ENCODE measurements around the gene OR5AP2.

OR5AP2 gene

DNA sequence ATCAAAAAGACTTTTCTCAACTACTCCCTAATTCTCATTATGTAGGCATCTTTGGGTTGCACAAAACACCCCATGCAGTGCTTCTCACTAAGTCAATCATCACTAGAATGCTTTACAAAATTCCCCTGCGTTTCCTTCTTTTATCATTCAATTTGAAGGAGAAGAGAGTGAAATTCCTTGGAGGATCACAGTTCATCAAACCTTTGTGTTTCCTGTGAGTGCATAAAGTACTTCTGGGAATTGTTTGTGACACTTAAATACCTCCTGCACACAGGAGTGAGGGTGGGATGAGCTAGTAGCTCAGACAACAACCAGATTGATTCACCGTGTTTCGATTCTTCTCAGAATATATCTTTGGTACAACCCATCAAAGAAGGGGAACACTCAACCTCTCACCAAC lies 17.5 kb upstream of the OR5AP2 start:
- Histone ChIP-seq H3K27ac (ENCODE audit: poor library complexity, severe bottlenecking) (no peak overlapping the region), H3K4me1 (ENCODE audit: insufficient read depth, poor library complexity, severe bottlenecking) (no peaks in the 10 kb centered on the region), H3K27me3 (ENCODE audit: insufficient read depth, poor library complexity, severe bottlenecking) (no peaks in the 10 kb centered on the region), H3K4me3 (ENCODE audit: severe bottlenecking) (no peak overlapping the region), H3K36me3 (ENCODE audit: low read depth) (no peaks in the 10 kb centered on the region), H3K9me3 (ENCODE audit: severe bottlenecking) (no peaks in the 10 kb centered on the region)
- ATAC-seq (ENCODE audit: low read depth) (no peak), DNase-seq (ENCODE audit: low spot score) (no peak)
- no peak for TF ChIP-seq CTCF (IDR thresholded peaks at IDR 0.05; ENCODE audit: poor library complexity, severe bottlenecking)

DNA sequence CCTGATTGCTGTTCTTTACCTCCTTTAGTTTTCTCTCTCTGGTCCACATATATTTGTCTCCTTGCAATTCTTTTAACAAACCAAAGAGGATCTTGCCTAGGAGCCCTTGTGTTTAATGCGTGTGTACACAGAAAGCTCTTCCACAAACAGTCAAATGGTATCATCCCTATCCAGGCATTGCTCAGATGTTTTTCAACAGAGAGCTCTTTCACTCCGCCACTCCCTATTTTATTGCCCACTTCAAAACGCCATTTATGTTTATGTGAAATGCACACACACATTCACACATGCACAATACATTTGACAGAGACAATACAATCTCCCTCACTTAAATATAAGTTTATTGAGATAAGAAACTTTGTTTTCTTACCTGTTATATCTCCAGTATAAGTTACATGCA lies 4.7 kb downstream of the OR5AP2 start:
- no peaks in the 10 kb centered on the region for H3K4me1 ChIP-seq (ENCODE audit: insufficient read depth, poor library complexity, severe bottlenecking)

DNA sequence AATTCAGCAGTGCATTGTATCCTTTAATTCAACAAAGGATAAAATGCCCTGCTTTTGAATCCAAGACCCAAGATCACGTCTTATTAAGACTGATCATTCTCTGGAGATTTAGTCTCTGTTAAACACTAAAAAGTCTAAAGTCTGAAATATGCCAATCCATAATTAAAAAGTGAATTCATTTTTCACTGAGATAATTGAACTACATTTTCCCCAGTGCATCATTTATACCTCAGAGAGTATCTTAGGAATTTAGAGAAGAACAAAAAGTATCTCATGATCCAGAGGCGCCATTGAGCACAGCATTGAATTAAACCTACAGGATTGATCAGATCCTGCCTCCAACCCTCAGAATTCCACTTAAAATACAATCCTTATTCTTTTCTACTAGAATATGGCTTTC lies 5.4 kb downstream of the OR5AP2 start:
- ATAC-seq (ENCODE audit: low read depth), result no peak
- Histone ChIP-seq H3K9me3 (ENCODE audit: severe bottlenecking) (no peaks in the 10 kb centered on the region), H3K4me1 (ENCODE audit: insufficient read depth, poor library complexity, severe bottlenecking) (no peaks in the 10 kb centered on the region), H3K27me3 (ENCODE audit: insufficient read depth, poor library complexity, severe bottlenecking) (no peaks in the 10 kb centered on the region), H3K27ac (ENCODE audit: poor library complexity, severe bottlenecking) (no peak overlapping the region), H3K4me3 (ENCODE audit: severe bottlenecking) (no peak overlapping the region), H3K36me3 (ENCODE audit: low read depth) (no peaks in the 10 kb centered on the region)
- no peak for TF ChIP-seq CTCF (IDR thresholded peaks at IDR 0.05; ENCODE audit: poor library complexity, severe bottlenecking)
- DNase-seq (ENCODE audit: low spot score), result no peak

More for the DNA sequence above, 4.7 kb downstream of the OR5AP2 start:
- DNase-seq (ENCODE audit: low spot score) (no peak), ATAC-seq (ENCODE audit: low read depth) (no peak)
- H3K27ac ChIP-seq (ENCODE audit: poor library complexity, severe bottlenecking), result no peak overlapping the region
- no peaks in the 10 kb centered on the region for H3K9me3 ChIP-seq (ENCODE audit: severe bottlenecking)
- no peaks in the 10 kb centered on the region for H3K27me3 ChIP-seq (ENCODE audit: insufficient read depth, poor library complexity, severe bottlenecking)
- H3K36me3 ChIP-seq (ENCODE audit: low read depth), result no peaks in the 10 kb centered on the region
- no peak overlapping the region for H3K4me3 ChIP-seq (ENCODE audit: severe bottlenecking)
- no peak for TF ChIP-seq CTCF (IDR thresholded peaks at IDR 0.05; ENCODE audit: poor library complexity, severe bottlenecking)

DNA sequence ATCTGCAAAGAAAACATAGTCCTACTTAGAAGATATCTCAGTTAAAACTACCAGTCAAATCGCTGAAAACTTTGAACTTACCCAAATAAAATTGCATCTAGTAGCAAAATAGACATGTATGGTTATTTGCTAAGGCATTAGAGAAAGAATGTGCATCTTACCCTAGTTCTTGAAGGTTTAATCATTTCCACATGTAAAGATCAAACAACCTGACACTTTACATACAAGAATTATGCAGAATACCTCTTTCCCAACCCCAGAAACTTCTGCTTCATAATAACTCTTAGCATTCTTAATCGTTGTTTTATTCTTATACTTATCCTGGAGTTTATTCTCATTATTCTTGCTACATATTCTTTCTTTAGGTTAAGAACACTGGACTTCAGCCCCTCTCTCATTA lies 9.9 kb downstream of the OR5AP2 start:
- H3K4me3 ChIP-seq (ENCODE audit: severe bottlenecking), result no peak overlapping the region
- H3K36me3 ChIP-seq (ENCODE audit: low read depth), result no peaks in the 10 kb centered on the region
- no peaks in the 10 kb centered on the region for H3K9me3 ChIP-seq (ENCODE audit: severe bottlenecking)
- DNase-seq (ENCODE audit: low spot score) (no peak), ATAC-seq (ENCODE audit: low read depth) (no peak)
- H3K4me1 ChIP-seq (ENCODE audit: insufficient read depth, poor library complexity, severe bottlenecking), result no peaks in the 10 kb centered on the region
- H3K27me3 ChIP-seq (ENCODE audit: insufficient read depth, poor library complexity, severe bottlenecking), result no peaks in the 10 kb centered on the region
- H3K27ac ChIP-seq (ENCODE audit: poor library complexity, severe bottlenecking), result no peak overlapping the region
- no peak for TF ChIP-seq CTCF (IDR thresholded peaks at IDR 0.05; ENCODE audit: poor library complexity, severe bottlenecking)

DNA sequence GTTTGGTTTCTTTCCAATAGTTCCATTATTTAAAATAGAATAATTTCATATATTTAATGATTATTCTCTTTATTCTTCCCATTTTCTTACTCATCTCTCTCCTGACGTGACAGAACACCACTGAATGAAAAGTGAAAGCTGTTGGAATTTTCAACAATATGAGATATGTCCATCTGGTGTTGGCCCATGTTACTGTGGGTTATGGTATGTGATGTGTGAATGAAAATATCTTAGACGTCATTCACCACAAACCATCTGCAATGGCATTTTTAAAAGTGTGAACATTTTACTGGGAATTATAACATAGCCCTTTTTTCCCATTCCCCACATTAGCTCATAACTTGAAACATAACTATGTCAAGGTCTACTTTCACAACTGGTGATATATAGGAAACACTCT lies 16.3 kb downstream of the OR5AP2 start:
- Histone ChIP-seq H3K4me3 (ENCODE audit: severe bottlenecking) (no peak overlapping the region), H3K27me3 (ENCODE audit: insufficient read depth, poor library complexity, severe bottlenecking) (peaks cover 3% of the 10 kb centered on the region), H3K27ac (ENCODE audit: poor library complexity, severe bottlenecking) (no peak overlapping the region), H3K4me1 (ENCODE audit: insufficient read depth, poor library complexity, severe bottlenecking) (no peaks in the 10 kb centered on the region), H3K36me3 (ENCODE audit: low read depth) (no peaks in the 10 kb centered on the region), H3K9me3 (ENCODE audit: severe bottlenecking) (no peaks in the 10 kb centered on the region)
- no peak for TF ChIP-seq CTCF (IDR thresholded peaks at IDR 0.05; ENCODE audit: poor library complexity, severe bottlenecking)
- no peak for ATAC-seq (ENCODE audit: low read depth)
- no peak for DNase-seq (ENCODE audit: low spot score)
